Stimulated activated CD4-positive, alpha-beta T cell treated with anti-CD3 and anti-CD28 coated beads, Interleukin-4, amount 100 ng/mL, for 48 hours (primary cell): ENCODE results near the gene DAP.

Source experiments
- DNase-seq, 2 donors: peaks; one replicate each; pipeline ENCODE4 v3.0.0-alpha.2; 2020; ENCODE audit warnings: low read depth in 2 of 2

Gene DAP

GRCh38 chr5:10760921-10761184 lies 181 bp downstream of the DAP start:
- no peak for DNase-seq

DNA sequence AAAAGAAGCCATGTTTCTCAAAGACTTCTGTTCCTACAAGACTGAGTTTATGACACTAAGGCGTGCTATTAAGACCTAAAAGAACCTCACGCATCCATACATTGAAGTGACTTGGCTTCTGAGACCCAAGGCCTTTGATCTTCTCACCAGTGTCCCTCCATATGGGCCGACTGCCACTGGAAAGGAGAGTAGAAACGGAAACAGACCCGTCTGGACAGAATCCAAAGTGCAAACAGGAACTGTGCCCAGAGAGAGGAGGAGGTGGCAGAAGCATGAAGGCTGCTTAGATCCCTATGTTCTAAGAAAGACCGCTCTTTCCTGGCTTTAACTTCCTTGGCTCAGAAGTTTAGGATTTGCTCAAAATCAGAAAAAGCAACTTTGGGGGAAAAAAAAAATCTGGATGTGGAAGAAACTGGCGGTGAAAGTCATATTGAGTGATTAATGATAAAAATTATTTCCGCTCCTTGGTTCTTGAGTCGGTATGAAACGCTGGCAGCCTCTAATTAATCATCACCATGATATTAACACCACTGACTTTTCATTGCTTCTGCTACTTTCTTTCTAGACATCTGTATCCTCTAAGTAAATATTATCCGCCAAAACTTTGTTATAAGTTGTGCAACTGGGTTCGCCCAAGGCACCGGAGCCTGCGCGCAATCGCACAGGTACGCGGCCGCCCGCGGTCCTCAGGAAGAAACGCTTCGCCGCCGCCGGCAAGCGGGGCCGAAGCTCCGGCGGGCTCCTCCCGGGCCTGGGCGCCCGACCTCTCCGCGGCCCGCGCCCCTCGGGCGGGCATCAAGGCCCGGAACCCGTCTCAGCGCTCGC lies 726 bp downstream of the DAP start:
- DNase-seq: peak; percentile 7 to 34

GRCh38 chr5:10759111-10759510 lies 1.9 kb downstream of the DAP start:
- no peak for DNase-seq

- no peak for DNase-seq
Measured at GRCh38 chr5:10757922-10758555, 3.0 kb downstream of the DAP start.

DNA sequence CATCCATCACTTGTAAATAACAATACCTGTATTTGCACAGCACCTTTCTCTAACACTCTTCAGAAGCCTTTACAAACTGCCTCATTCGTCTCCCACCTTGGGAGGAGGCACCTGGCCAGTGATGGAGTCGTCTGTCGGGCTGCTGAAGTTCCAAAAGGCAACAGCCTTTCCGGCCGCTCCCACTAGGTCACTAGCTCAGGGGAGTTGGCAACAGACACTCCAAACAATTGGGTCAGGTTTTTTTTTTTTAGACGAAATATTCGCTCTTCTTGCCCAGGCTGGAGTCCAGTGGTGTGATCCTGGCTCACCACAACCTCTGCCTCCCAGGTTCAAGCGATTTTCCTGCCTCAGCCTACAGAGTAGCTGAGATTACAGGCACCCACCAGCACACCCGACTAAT lies 4.0 kb downstream of the DAP start:
- DNase-seq: no peak

- DNase-seq: no peak
Measured at GRCh38 chr5:10756549-10756948, 4.5 kb downstream of the DAP start.

- no peak for DNase-seq
Measured at GRCh38 chr5:10753178-10753577, 7.9 kb downstream of the DAP start.

DNA sequence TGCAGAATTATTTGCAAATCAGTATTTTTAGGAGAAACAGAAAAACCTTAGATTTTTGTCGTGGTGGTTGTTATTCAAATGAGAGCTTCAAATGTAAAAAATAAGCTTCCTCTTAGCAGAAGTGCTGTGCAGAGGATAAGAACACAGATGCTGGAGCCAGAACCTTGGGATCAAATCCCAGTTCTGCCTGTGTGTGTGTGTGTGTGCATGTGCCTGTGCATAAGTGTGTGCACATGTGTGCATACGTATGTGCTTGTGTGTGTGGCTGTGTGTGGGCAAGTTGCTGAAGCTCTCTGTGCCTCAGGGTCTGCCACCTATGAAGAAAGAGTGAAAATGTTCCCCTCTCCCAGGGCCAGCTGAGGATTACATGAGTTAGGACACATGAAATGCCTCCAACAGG lies 8.6 kb downstream of the DAP start:
- no peak for DNase-seq

- DNase-seq: no peak
Measured at GRCh38 chr5:10750909-10751308, 10.1 kb downstream of the DAP start.

GRCh38 chr5:10747678-10748622 lies 13.1 kb downstream of the DAP start:
- no peak for DNase-seq

- DNase-seq: no peak
Measured at GRCh38 chr5:10746711-10747110, 14.3 kb downstream of the DAP start.

- no peak for DNase-seq
Measured at GRCh38 chr5:10745133-10745532, 15.9 kb downstream of the DAP start.

- no peak for DNase-seq
Measured at GRCh38 chr5:10744681-10745080, 16.4 kb downstream of the DAP start.

GRCh38 chr5:10743951-10744350 lies 17.1 kb downstream of the DAP start:
- DNase-seq: no peak

GRCh38 chr5:10743526-10743925 lies 17.5 kb downstream of the DAP start:
- no peak for DNase-seq

- no peak for DNase-seq
Measured at GRCh38 chr5:10741661-10742060, 19.4 kb downstream of the DAP start.

DNA sequence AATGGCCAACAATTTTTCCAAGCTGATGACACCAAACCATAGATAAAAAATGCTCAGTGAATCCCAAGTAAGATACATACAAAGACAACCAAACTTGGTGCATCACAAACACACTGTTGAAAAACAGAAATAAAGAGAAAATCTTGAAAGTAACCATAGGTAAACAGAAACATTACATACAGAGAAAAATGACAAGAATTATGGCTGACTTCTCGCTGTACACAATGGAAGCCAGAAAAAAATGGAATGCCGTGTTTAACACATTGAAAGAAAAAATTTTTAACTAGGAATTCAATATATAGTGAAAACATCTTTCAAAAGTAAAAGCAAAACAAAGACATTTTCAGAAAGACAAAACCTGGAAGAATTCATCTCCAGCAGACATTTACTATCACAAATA lies 20.6 kb downstream of the DAP start:
- DNase-seq: no peak

- no peak for DNase-seq
Measured at GRCh38 chr5:10737880-10738279, 23.2 kb downstream of the DAP start.

DNA sequence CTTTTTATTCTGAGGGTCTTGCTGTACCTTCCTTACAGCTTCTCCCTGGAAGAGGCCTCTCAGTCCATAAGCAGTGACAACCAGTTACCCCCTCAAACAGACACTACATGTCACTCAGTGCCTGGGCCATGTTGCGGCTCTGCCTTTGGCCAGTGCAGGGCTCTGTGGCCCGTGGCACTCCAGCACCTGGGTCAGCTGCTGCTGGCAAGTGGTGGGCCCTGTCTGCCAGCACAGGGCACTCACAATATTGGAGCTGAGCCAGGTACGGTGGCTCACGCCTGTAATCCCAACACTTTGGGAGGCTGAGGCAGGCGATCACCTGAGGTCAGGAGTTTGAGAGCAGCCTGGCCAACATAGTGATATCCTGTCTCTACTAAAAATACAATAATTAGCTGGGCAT lies 24.2 kb downstream of the DAP start:
- DNase-seq: no peak

DNA sequence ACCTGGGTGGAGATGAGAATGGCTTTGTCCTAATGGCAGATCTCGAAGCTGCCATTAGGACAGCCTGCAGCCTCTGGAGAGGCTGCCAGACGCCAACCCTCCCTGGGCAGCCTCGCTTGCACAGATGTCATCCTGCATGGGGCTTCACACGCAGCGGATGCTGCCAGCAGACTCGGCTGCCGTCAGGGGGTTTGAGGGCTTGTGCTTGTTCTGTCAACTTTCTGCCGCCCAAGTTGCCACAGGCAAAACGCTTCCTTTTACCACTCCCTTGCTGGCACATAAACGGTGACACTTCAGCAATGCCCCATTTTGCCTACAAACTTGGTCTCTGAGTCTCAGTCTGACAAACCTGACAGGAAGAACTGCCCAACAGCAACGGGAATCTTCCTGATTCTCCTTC lies 24.7 kb downstream of the DAP start:
- DNase-seq: no peak

DNA sequence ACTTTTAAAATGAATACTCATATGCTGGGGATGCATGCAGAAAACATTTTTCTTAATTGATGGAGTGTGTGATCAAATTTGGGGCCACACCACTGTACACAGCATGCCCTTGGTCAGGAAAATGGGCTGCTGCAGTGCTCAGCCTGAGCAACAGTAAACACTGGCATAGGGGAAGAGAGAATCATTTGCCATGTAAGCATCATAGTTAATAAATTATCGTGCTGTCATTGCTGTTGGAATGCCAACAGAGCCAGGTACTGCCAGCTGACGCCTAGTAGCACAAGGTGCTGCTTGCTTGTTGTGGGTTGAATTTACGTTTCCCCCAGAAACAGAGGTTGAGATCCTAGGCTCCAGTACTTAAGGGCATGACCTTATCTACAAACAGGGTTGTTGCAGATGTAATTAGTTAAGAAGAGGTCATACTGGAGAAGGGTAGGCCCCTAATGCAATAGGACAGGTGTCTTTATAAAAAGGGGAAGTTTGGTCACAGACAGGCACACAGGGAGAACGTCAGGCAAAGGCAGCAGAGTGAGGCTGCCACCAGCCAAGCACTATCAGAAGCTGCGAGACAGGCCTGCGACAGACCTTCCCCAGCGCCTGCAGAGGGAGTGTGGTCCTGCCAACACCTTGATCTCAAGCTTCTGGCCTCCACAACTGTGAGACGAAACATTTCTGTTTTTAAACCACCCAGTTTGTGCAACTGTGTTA lies 25.3 kb downstream of the DAP start:
- DNase-seq: no peak
